UCSD-AML1 (cell line): Measurements from ENCODE around the gene DPF3.

Experiments used
- DNase-seq: peaks from one replicate; lab custom pipeline; 2025; ENCODE audit not compliant: unreplicated experiment; lab: John Stamatoyannopoulos, UW

DPF3 gene

GRCh38 chr14:72621387-72622065, 272.4 kb downstream of the DPF3 start:
- DNase-seq, result no peak

- no peak for DNase-seq
These were observed 274.0 kb downstream of the DPF3 start for GRCh38 chr14:72619881-72620280.

DNA sequence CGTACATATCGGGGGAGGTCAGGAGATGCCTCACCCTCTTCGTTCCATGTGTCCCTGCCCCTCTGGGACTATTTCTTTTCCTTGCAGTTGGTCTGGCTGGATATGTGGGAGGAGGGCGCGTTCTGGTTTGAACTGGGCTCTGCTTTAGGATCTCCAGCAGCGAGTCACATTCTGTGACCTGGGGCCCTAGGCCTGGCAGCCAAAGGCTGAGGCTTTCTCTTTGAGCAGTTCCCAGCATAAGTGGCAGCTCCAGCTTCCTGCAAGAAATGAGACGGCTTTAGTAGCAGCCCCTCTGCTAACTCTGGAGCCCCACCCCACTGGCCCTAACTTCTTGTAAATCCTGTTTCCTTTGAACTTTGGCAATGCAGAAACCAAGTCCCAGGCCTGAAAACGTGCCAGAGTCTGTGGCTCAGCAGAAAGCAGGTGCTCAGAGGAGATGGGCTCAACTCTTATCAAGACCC, 274.8 kb downstream of the DPF3 start:
- DNase-seq, result no peak

DNA sequence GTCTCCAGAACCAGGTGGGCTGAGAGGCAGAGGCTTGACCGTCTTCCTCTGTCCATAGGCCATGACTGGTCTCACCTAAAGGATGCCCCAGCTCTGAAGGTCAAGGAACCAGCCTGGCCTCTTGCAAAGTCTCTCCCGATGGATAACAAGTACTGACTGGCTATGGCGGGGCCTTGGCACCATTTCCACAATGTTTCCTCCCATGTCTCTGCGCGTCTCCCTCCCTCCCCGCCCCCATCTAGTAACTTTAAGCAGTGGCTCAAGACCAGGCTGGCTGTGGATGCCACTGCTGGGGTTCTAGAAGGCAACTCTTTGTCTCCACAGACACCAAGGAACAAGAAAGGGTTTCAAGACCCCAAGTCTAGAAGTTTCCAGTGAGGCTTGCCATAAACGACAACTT, 275.5 kb downstream of the DPF3 start:
- no peak for DNase-seq

DNA sequence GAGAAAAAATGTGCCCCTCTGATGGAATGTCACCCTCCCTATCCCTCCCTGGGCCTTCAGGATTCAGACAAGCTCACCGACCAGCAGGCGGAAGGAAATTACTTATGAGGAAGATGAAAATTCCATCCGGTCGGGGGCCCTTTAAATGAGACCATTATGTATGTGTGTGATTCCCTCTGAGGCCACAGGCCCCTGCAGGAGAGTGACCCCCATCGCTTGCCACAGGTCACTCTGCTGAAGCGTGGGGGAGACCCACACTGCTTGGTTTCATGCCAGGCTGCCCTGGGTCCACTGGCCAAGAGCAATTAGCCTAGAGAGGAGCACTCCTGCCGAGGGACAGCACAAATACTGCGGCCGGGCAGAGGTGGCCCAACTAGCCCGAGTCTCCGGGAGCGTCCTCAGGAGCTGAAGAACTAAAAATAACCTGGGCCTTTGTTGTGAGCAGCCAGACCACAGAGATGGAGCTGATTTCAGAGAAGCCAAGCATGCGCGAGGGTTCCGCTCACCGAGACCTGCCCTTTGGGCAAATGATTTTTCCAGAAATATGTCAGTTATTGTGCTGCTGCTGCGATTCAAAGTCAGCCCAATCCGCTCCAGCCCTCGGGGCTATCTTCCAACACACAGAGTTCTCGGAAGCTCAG, 276.4 kb downstream of the DPF3 start:
- no peak for DNase-seq

DNA sequence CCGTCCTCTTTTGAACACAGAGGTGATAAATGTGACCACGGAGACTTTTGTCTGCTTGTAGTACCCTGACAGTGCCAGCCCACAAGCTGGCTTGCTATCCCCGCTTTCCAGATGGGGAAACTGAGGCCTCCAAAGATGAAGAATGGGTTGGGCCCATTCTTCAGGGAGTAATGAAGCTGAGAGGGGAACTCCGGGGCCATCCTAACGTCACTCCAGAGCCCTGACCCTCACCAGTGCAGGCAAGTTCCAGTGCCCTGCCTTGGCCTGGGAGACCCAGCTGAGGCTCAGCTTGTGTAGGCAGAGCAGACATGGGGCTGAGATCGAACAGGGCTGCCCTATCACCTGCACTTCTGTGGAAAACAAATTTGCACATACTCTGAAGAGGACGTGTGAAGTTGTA, 277.1 kb downstream of the DPF3 start:
- DNase-seq, result no peak

DNA sequence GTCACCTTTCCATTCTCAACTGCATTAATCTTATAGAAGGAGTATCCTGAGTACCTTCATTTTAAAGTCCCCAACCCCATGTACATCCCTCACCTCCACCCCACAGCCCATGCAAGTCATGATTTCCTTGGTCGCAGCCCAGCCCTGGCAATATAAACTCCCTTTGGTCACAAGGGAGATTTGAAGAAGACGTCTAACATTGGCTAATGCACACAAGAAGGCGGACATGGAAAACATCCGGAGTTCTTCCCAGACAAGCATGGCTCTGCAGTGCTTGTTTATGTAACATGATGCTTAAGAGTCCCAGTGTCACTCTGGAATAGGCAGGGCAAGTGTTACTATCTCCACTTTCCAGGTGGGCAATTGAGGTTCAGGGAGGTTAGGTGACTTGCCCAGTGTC, 277.6 kb downstream of the DPF3 start:
- DNase-seq, result no peak

DNA sequence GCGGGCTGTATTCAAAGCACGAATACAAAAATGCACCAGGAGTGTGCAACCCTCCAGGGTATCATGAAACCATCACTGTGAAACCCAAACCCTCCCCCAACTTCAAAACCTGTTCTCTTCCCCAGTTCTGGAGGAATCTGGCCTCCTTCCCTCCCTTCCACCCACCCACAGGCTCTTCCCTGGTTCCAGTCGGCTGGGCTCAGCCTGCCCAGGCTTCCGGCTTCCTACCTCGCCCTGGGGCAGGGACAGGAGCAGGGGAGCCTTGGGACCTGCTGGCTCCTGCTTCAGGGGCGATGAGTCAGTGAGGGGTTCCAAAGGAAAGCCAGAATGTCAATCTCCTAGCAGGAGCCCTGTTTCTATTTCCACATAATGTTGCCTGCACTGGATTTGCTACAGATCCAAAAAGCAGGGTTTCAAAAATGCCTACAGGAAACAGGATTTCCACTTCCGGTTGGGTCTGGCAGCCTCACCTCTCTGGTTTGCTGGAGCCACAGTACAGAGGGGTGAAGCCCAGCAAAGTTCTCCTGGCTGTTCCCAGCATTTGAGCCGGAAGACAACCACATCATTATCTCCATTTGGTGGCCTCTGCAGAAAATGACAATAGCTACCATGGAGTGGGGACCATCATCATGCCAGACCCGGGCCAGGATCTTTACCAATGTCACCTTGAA, 278.3 kb downstream of the DPF3 start:
- no peak for DNase-seq

- no peak for DNase-seq
These were observed 278.9 kb downstream of the DPF3 start for GRCh38 chr14:72614891-72615415.

- no peak for DNase-seq
These were observed 279.5 kb downstream of the DPF3 start for GRCh38 chr14:72614365-72614764.

GRCh38 chr14:72613975-72614319, 280.0 kb downstream of the DPF3 start:
- no peak for DNase-seq

- DNase-seq, result peak; percentile 33
These were observed 280.5 kb downstream of the DPF3 start for GRCh38 chr14:72613231-72613974.

DNA sequence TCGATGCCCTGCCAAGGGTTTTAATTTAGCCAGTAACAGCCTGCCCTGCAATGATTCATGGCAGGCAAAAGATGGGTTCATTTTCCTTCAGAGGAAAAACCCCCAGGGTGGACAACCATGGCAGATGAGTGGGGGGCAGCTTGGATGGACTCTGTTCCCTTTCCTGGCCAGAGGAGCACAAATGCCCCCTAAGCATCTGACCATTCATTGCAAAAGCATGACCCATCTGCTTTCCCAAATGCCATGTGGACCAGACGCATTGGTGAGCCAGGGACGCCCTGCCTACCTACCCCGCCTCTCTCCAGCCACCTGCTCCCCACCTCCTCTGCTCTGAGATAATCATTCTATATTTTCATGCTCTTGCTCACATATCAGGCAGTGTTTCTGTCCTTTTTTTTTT, 281.9 kb downstream of the DPF3 start:
- DNase-seq, result no peak

- no peak for DNase-seq
These were observed 282.4 kb downstream of the DPF3 start for GRCh38 chr14:72611506-72611905.

GRCh38 chr14:72610831-72611200, 283.1 kb downstream of the DPF3 start:
- no peak for DNase-seq

DNA sequence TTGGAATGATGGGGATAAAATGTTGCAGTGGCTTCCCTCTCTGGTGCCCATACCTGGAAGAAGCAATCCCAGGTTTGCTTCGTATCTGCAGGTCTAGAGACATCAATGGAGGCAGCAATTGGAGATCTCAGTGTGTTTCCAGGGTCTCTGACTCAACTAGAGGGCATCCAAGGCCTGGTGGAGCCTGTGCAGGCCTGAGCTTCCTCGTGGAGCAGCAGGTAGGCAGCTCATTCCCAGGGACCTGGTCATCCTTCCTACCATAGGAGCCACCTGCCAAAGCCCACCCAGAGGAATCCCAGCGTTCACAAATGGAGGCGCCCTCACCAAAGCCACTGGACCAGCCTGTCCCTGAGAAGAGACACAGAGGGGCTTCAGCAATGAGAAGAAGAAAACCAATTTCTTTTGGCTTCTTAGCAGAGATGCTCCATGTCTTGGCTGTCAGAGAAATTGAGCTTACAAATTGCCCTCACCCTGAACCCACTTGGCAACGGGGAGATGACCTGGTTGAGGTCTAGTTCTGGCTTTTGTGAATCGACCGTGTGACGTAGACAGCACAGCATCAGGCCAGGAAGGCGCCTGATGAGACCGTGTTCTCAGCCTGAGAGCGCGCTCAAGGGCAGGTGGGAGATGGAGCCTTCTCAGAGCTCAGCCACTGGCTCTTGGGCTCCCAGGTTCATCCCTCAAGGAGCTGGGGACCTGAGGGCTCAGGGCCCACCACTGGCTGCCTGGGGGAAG, 283.6 kb downstream of the DPF3 start:
- no peak for DNase-seq

DNA sequence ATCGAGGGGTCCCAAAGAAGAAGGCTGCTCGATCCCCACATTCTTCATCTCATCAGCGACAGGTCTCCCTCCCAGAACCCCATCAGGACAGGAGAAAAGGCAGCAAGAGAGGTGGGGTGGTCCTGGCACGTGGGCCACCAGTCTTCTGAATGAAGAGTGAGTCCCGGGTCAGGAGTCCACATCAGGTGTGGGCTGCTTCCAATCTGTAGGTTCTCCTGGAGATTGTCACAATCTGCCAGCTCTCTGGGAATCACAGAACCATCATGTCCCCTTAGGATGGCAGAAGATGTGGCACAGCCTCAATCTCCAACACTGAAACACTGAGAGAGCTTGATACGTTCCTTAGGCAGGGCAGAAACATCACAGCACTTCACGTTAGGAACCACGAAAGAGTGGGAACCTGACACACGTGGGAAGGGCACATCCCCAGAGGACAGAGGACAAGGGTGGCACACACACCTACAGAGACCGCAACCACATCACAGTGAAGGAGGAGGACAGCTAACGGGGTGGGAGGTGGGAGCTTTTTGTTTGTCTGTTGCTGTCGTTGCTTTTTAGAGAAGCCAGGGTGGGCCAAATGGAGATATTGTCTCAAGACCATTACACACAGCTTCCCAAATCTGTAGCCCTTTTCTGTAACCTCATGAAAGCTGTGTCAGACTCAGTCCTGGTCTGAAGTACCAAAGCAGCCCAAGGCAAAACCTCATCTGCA, 284.5 kb downstream of the DPF3 start:
- DNase-seq, result no peak

DNA sequence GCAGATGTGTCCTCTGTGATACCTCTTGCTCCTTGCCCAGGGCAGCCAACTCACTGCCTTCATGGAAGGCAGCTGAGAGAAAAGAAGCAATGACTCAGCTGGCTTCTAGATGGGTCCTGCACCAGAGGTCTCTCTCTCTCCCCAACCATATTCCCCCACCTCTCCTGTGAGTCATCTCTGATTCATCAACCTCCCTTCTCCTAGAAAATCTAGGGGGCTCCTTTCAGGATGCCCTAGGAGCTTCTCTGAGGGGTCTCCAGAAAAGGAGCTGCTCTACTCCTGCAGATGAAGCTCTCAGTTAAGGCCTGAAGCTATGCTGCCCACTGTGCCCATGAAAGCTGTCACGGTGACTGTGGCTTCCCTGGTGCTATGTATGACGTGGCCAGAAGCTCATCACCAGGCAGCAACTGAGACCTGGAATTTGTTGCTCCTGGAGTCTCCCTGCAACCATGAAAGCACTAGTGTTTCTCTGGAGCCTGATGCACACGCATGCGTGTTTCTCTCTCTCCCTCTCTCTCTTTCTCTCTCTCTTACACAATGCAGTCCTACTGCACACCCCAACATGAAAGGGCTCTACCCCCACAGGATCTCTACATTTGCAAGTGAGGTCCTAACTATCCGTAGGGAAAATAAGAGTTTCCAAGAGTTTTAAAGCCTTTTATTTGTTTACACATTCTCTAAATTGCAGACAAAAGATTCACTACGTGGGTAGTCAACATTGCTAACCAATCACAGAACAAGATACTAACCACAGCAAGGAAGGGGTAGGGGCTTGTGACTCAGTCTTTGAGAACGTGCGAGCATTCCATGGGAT, 285.3 kb downstream of the DPF3 start:
- DNase-seq, result no peak

GRCh38 chr14:72607386-72608130, 286.3 kb downstream of the DPF3 start:
- DNase-seq, result no peak
